Panc1 (cell line): Measurements from ENCODE around the gene TPSB2.

Source experiments
- CTCF ChIP-seq: fragments of 450-650 bp; IDR thresholded peaks from 2 replicates; pipeline ENCODE4 v1.5.1; 2017; ENCODE audit warnings: mild to moderate bottlenecking
- POLR2AphosphoS5 ChIP-seq: IDR thresholded peaks from 2 replicates; pipeline ENCODE4 v1.6.1; 2012; ENCODE audit warnings: mild to moderate bottlenecking, low read depth, low read length, moderate library complexity
- REST ChIP-seq, 2 experiments: IDR thresholded peaks; 2 replicates each; pipeline ENCODE4 v1.6.1; 2011 to 2012; ENCODE audit warnings: low read depth in 2 of 2, control low read depth in 1 of 2, low read length in 1 of 2, mild to moderate bottlenecking in 1 of 2, moderate library complexity in 1 of 2; ENCODE audit not compliant: insufficient read depth in 1 of 2
- TCF7L2 ChIP-seq: IDR thresholded peaks from 2 replicates; pipeline ENCODE4 v1.6.1; 2011; ENCODE audit warnings: mild to moderate bottlenecking, low read depth, low read length, inconsistent platforms

- TF ChIP-seq CTCF (no peak), REST (IDR thresholded peaks at IDR 0.05; ENCODE audit: insufficient read depth in 1 of 2, low read depth in 2 of 2, low read length in 1 of 2) (peak; percentile 99), POLR2AphosphoS5 (no peak), TCF7L2 (no peak)
These were observed 41.4 kb downstream of the TPSB2 start for GRCh38 chr16:1188432-1189189.
